Esophagus squamous epithelium (tissue), 5 donors: ENCODE results near the gene CRP. TPM values are rescaled to one million over a fixed set of nuclear protein-coding genes. Genes with fewer than 3 reads are reported as not detected.
"Not testable (repeated sequence)": the region's sequence is repeated elsewhere in the genome, so short reads cannot be mapped to it uniquely, and the experiment has no call there.

Experiments
- DNase-seq: peaks from one replicate; lab custom pipeline; 2025; lab: John Stamatoyannopoulos, UW
- H3K27ac ChIP-seq, 4 donors: fragments of 200-600 bp; sonication (generic); one replicate each; pipeline ENCODE4 v1.5.1; 2016 to 2019; ENCODE audit warnings: mild to moderate bottlenecking in 1 of 4
- H3K27me3 ChIP-seq, 4 donors: fragments of 200-600 bp; sonication (generic); 1 replicate in 3 of 4; 2 replicates in 1 of 4; pipeline versions ENCODE4 v1.5.1 to v1.6.0; 2017 to 2021; ENCODE audit warnings: antibody characterized with exemption in 1 of 4
- H3K36me3 ChIP-seq, 3 donors: fragments of 200-600 bp; sonication (generic); one replicate each; pipeline ENCODE4 v1.5.1; 2016 to 2019
- H3K4me1 ChIP-seq, 3 donors: fragments of 200-600 bp; sonication (generic); one replicate each; pipeline ENCODE4 v1.5.1; 2017 to 2019
- H3K4me3 ChIP-seq, 4 donors: fragments of 200-600 bp; sonication (generic); 1 replicate in 3 of 4; 2 replicates in 1 of 4; pipeline ENCODE4 v1.5.1; 2016 to 2019; ENCODE audit warnings: mild to moderate bottlenecking in 2 of 4, moderate library complexity in 1 of 4
- H3K9me3 ChIP-seq, 3 donors: fragments of 200-600 bp; sonication (generic); one replicate each; pipeline ENCODE4 v1.5.1; 2016 to 2019
- CTCF ChIP-seq, 6 experiments: fragments of 450-650 bp in 4 of 6; fragments of 200-600 bp in 2 of 6; sonication (generic) in 2 of 6; IDR thresholded peaks; one replicate each; pipeline ENCODE4 v1.5.1; 2016 to 2019; ENCODE audit warnings: antibody characterized with exemption in 6 of 6, mild to moderate bottlenecking in 4 of 6, moderate library complexity in 4 of 6
- POLR2A ChIP-seq, 4 donors: fragments of 450-650 bp; IDR thresholded peaks; one replicate each; pipeline ENCODE4 v1.6.1; 2017; ENCODE audit warnings: antibody characterized with exemption in 4 of 4, mild to moderate bottlenecking in 4 of 4, moderate library complexity in 3 of 4
- whole genome bisulfite sequencing, 2 donors: methylation state at CpG; one replicate each; pipeline ENCODE4 v1.1.5; 2018; 5-methylcytosine and 5-hydroxymethylcytosine counted together
- intact Hi-C: fragments of 100-400 bp; cut with DNase I; formaldehyde crosslinking; loops from one replicate; pipeline ENCODE4 v1.15.0; 2022
- total RNA-seq, 4 donors: library from RNA; depleted of rRNA; stranded (reverse); fragments of >200 nt; gene quantifications; one replicate each; pipeline ENCODE4 v1.1.0, GENCODE V29; 2016
- donor health status: DM: yes; HTN: yes; CAD: no.

Gene CRP
- total RNA-seq, 4 donors from 2014 or later, result not detected

- Histone ChIP-seq H3K4me3 (no peak overlapping the region), H3K27me3 (no peaks in the 10 kb centered on the region), H3K9me3 (no peaks in the 10 kb centered on the region), H3K27ac (no peak overlapping the region), H3K4me1 (peaks cover 0 to 4% (median 2%) of the 10 kb centered on the region in 3 donors), H3K36me3 (no peaks in the 10 kb centered on the region)
- WGBS, 2 donors, result 51 to 58% methylated on average over 3 of the region's 3 CpGs
- DNase-seq, result no peak
- intact Hi-C loops, result no loop called here
- TF ChIP-seq POLR2A (IDR thresholded peaks at IDR 0.05), result no peak
- TF ChIP-seq CTCF (IDR thresholded peaks at IDR 0.05), result no peak
Measured at GRCh38 chr1:159746666-159747065, 32.3 kb upstream of the CRP start.

- intact Hi-C loops, result no loop called here
- no peaks in the 10 kb centered on the region for H3K4me1 ChIP-seq
- H3K27me3 ChIP-seq, result no peaks in the 10 kb centered on the region
- no peak overlapping the region for H3K4me3 ChIP-seq
- no peaks in the 10 kb centered on the region for H3K36me3 ChIP-seq
- 68 to 75% methylated on average over 5 of the region's 5 CpGs for WGBS, 2 donors
- DNase-seq, result no peak
- H3K9me3 ChIP-seq, result no peaks in the 10 kb centered on the region
- TF ChIP-seq POLR2A (IDR thresholded peaks at IDR 0.05) (no peak), CTCF (IDR thresholded peaks at IDR 0.05) (no peak)
- H3K27ac ChIP-seq, result no peak overlapping the region
Measured at GRCh38 chr1:159743651-159744410, 29.4 kb upstream of the CRP start.

GRCh38 chr1:159737238-159737916, 23.0 kb upstream of the CRP start:
- intact Hi-C loops, result no loop called here
- 60 to 61% methylated on average over 4 of the region's 4 CpGs for WGBS, 2 donors
- no peak overlapping the region for H3K4me3 ChIP-seq

GRCh38 chr1:159723188-159723587, 8.8 kb upstream of the CRP start:
- H3K36me3 ChIP-seq, intact Hi-C loops, H3K27ac ChIP-seq, H3K27me3 ChIP-seq, H3K4me1 ChIP-seq, DNase-seq, H3K4me3 ChIP-seq: not testable (repeated sequence)
- 81 to 89% methylated on average over 6 of the region's 6 CpGs for WGBS, 2 donors
- H3K9me3 ChIP-seq, result peaks cover 0 to 21% (median 5%) of the 10 kb centered on the region in 3 donors

More at GRCh38 chr1:159737238-159737916, 23.0 kb upstream of the CRP start:
- no peaks in the 10 kb centered on the region for H3K36me3 ChIP-seq
- no peak overlapping the region for H3K27ac ChIP-seq
- no peaks in the 10 kb centered on the region for H3K27me3 ChIP-seq
- DNase-seq, result no peak
- TF ChIP-seq CTCF (IDR thresholded peaks at IDR 0.05) (no peak), POLR2A (IDR thresholded peaks at IDR 0.05) (no peak)
- H3K9me3 ChIP-seq, result no peaks in the 10 kb centered on the region
- no peaks in the 10 kb centered on the region for H3K4me1 ChIP-seq

- intact Hi-C loops, result no loop called here
- peaks cover 0 to 23% (median 5%) of the 10 kb centered on the region in 3 donors for H3K9me3 ChIP-seq
- H3K27me3 ChIP-seq, result no peaks in the 10 kb centered on the region
- no peak overlapping the region for H3K27ac ChIP-seq
- no peak overlapping the region for H3K4me3 ChIP-seq
- DNase-seq, result no peak
- H3K4me1 ChIP-seq, result no peaks in the 10 kb centered on the region
- H3K36me3 ChIP-seq, result no peaks in the 10 kb centered on the region
- WGBS, 2 donors, result 59 to 61% methylated on average over 2 of the region's 2 CpGs
- TF ChIP-seq CTCF (IDR thresholded peaks at IDR 0.05) (no peak), POLR2A (IDR thresholded peaks at IDR 0.05) (no peak)
Measured at GRCh38 chr1:159719990-159720389, 5.6 kb upstream of the CRP start.
